ENCODE measurements around the gene TIGIT. TPM values are rescaled to one million over a fixed set of nuclear protein-coding genes. Genes with fewer than 3 reads are reported as not detected.

TIGIT gene
- total RNA-seq, 4 donors from 2014 or later = 1.2 to 5.6 (median 5.4) TPM; not detected in 1

- in situ Hi-C loops (cut with MboI; ENCODE audit: low pct_ligation_motif_present in 1 of 4, low pct_unique_long_range_greater_than_20kb in 1 of 4, low sequenced_read_pairs in 3 of 4) = no loop called here
- intact Hi-C loops (cut with DNase I; ENCODE audit: low total_unique reads) = no loop called here
- H3K4me1 ChIP-seq = no peaks in the 10 kb centered on the region
- no peaks in the 10 kb centered on the region for H3K27me3 ChIP-seq
- no peaks in the 10 kb centered on the region for H3K9me3 ChIP-seq
- DNase-seq = no peak
- WGBS, 2 donors (ENCODE audit: low coverage in 1 of 2) = 87 to 96% methylated on average over 3 of the region's 3 CpGs
- H3K36me3 ChIP-seq = no peaks in the 10 kb centered on the region
- no peak overlapping the region for H3K4me3 ChIP-seq
- TF ChIP-seq EP300 (IDR thresholded peaks at IDR 0.05; ENCODE audit: low read depth) = no peak
- no peak for TF ChIP-seq POLR2A (IDR thresholded peaks at IDR 0.05)
- no peak for TF ChIP-seq CTCF (IDR thresholded peaks at IDR 0.05)
- TF ChIP-seq POLR2AphosphoS5 (IDR thresholded peaks at IDR 0.05) = no peak
- no peak overlapping the region for H3K27ac ChIP-seq
These were observed 43.0 kb downstream of the TIGIT start for GRCh38 chr3:114336857-114337256.

- no peak for TF ChIP-seq EP300 (IDR thresholded peaks at IDR 0.05; ENCODE audit: low read depth)
- no peak for TF ChIP-seq CTCF (IDR thresholded peaks at IDR 0.05)
- no peak for TF ChIP-seq POLR2A (IDR thresholded peaks at IDR 0.05)
- no peak for TF ChIP-seq POLR2AphosphoS5 (IDR thresholded peaks at IDR 0.05)
- WGBS, 2 donors (ENCODE audit: low coverage in 1 of 2) = 72 to 90% methylated on average over 4 to 19 of the region's 19 CpGs
- no peaks in the 10 kb centered on the region for H3K36me3 ChIP-seq
- DNase-seq = no peak
- H3K4me3 ChIP-seq = no peak overlapping the region
- in situ Hi-C loops (cut with MboI; ENCODE audit: low pct_ligation_motif_present in 1 of 4, low pct_unique_long_range_greater_than_20kb in 1 of 4, low sequenced_read_pairs in 3 of 4) = no loop called here
- no peaks in the 10 kb centered on the region for H3K9me3 ChIP-seq
- H3K27me3 ChIP-seq = no peaks in the 10 kb centered on the region
- no peaks in the 10 kb centered on the region for H3K4me1 ChIP-seq
- intact Hi-C loops (cut with DNase I; ENCODE audit: low total_unique reads) = no loop called here
- H3K27ac ChIP-seq = no peak overlapping the region
These were observed 45.0 kb downstream of the TIGIT start for GRCh38 chr3:114338651-114339357.

GRCh38 chr3:114344492-114344891 lies 50.7 kb downstream of the TIGIT start:
- TF ChIP-seq CTCF (IDR thresholded peaks at IDR 0.05) = no peak
- no peak for TF ChIP-seq POLR2A (IDR thresholded peaks at IDR 0.05)
- no peak for TF ChIP-seq EP300 (IDR thresholded peaks at IDR 0.05; ENCODE audit: low read depth)
- no peak for TF ChIP-seq POLR2AphosphoS5 (IDR thresholded peaks at IDR 0.05)
- Histone ChIP-seq H3K9me3 (no peaks in the 10 kb centered on the region), H3K4me1 (no peaks in the 10 kb centered on the region), H3K27me3 (no peaks in the 10 kb centered on the region), H3K27ac (no peak overlapping the region), H3K36me3 (peaks cover 0 to 3% (median 0%) of the 10 kb centered on the region in 4 donors), H3K4me3 (no peak overlapping the region)
- in situ Hi-C loops (cut with MboI; ENCODE audit: low pct_ligation_motif_present in 1 of 4, low pct_unique_long_range_greater_than_20kb in 1 of 4, low sequenced_read_pairs in 3 of 4) (no loop called here), intact Hi-C loops (cut with DNase I; ENCODE audit: low total_unique reads) (no loop called here)
- DNase-seq = no peak
- 88 to 90% methylated on average over 1 of the region's 1 CpG for WGBS, 2 donors (ENCODE audit: low coverage in 1 of 2)

GRCh38 chr3:114350271-114350670 lies 56.4 kb downstream of the TIGIT start:
- no peak for DNase-seq
- in situ Hi-C loops (cut with MboI; ENCODE audit: low pct_ligation_motif_present in 1 of 4, low pct_unique_long_range_greater_than_20kb in 1 of 4, low sequenced_read_pairs in 3 of 4) (no loop called here), intact Hi-C loops (cut with DNase I; ENCODE audit: low total_unique reads) (no loop called here)
- Histone ChIP-seq H3K27me3 (no peaks in the 10 kb centered on the region), H3K36me3 (peaks cover 0 to 18% (median 0%) of the 10 kb centered on the region in 4 donors), H3K27ac (no peak overlapping the region), H3K4me3 (no peak overlapping the region), H3K4me1 (no peaks in the 10 kb centered on the region), H3K9me3 (no peaks in the 10 kb centered on the region)
- no peak for TF ChIP-seq POLR2A (IDR thresholded peaks at IDR 0.05)
- no peak for TF ChIP-seq EP300 (IDR thresholded peaks at IDR 0.05; ENCODE audit: low read depth)
- no peak for TF ChIP-seq CTCF (IDR thresholded peaks at IDR 0.05)
- TF ChIP-seq POLR2AphosphoS5 (IDR thresholded peaks at IDR 0.05) = no peak
- WGBS, 2 donors (ENCODE audit: low coverage in 1 of 2) = 98% methylated on average over 12 of the region's 12 CpGs; no CpG with 5 or more reads in 1 of the 2 donors
